ENCODE data around the gene DBNDD1.

Gene DBNDD1

DNA sequence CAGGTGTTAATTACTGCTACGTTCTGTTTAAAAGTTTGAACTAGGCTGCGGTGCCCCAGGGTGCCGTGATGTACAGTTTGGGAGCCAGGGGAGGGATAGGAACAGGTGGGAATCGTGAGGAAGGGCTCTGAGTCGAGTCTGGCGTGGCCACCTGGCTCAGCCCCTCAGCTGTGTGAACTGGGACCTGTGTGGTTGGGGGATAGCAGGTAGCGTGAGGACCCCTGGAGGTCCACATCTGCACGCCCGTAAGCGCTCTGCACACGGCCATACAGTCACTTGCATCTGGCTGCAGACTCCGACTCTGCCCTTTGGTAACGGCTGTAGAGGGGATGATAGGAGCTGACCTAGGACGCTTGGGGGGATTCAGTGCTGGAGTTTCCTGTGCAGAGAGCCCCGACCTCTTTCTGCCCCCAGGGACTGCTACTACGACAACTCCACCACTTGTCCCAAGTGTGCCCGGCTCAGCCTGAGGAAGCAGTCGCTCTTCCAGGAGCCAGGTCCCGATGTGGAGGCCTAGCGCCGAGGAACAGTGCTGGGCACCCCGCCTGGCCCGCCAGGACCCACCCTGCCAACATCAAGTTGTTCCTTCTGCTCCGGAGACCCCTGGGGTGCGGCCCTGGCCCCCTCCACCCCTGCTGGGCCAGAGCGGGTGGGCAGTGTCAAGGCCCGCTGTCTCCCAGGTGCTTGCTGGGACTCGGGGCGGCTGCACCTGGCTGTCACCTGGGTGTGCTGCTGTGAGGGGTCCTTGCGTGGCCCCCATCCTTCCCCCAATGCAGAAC, 53.6 kb downstream of the DBNDD1 start:
- Histone ChIP-seq H3K4me1 (ENCODE audit: insufficient read depth, low read length) (no peaks in the 10 kb centered on the region), H3K4me3 (ENCODE audit: low read depth in 1 of 2, low read length in 2 of 2) (no peak overlapping the region), H3K9ac (ENCODE audit: low read length) (no peak overlapping the region), H3K27ac (ENCODE audit: low read depth, low read length) (no peak overlapping the region), H3K9me3 (ENCODE audit: low read length) (no peaks in the 10 kb centered on the region), H3K36me3 (ENCODE audit: insufficient read depth, low read length) (peaks cover 9% of the 10 kb centered on the region), H3K27me3 (ENCODE audit: control insufficient read depth in 1 of 2, insufficient read depth in 2 of 2, low read length in 2 of 2) (no peaks in the 10 kb centered on the region)

DNA sequence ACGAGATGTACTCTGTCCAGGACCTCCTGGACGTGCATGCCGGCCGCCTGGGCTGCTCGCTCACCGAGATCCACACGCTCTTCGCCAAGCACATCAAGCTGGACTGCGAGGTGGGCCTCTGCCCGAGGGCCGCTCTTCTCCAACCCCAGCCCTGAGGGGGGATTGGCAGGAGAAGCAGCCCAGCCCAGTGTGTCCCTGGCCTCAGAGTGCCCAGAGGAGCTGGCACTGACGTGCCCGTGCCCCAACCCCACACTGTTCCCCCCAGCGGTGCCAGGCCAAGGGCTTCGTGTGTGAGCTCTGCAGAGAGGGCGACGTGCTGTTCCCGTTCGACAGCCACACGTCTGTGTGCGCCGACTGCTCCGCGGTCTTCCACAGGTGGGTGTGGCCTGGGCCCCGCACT, 55.1 kb downstream of the DBNDD1 start:
- Histone ChIP-seq H3K4me3 (ENCODE audit: low read depth in 1 of 2, low read length in 2 of 2) (no peak overlapping the region), H3K9me3 (ENCODE audit: low read length) (no peaks in the 10 kb centered on the region), H3K27ac (ENCODE audit: low read depth, low read length) (no peak overlapping the region), H3K9ac (ENCODE audit: low read length) (no peak overlapping the region), H3K27me3 (ENCODE audit: control insufficient read depth in 1 of 2, insufficient read depth in 2 of 2, low read length in 2 of 2) (no peaks in the 10 kb centered on the region), H3K4me1 (ENCODE audit: insufficient read depth, low read length) (no peaks in the 10 kb centered on the region), H3K36me3 (ENCODE audit: insufficient read depth, low read length) (peaks cover 12% of the 10 kb centered on the region)

DNA sequence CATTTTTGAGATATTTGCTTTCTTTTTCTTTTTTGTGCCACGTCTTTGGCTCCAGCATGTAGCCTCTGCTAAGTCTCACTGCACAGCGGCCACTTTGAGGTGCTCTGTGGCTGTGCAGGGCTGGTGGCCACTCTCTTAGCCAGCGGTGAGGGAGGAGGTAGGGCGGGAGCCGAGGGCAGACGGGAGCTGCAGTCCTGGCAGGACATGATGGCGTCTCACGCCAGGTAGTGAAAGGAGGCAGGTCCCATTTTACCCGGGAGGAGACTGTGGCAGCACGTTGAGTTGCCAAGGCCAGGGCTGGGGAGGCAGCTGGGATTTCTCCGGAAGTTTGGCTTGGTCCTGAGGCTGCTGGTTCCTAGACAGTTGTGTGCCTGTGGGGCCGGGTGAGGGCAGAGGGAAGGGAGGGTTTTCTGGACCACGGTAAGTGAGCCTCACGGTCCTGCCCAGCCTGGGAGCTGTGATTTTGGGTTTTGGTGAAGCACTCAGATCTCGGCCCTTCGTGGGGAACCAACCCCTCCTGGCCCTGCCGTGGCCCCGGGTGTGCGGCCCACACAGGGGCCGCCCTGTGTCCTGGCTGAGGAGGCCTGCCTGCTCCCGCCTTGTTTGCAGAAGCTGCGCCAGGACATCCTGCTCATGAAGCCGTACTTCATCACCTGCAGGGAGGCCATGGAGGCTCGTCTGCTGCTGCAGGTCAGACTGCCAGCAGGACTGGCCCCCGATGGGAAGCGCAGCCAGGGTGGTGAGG, 56.3 kb downstream of the DBNDD1 start:
- H3K9ac ChIP-seq (ENCODE audit: low read length) = no peak overlapping the region
- no peak overlapping the region for H3K27ac ChIP-seq (ENCODE audit: low read depth, low read length)
- H3K9me3 ChIP-seq (ENCODE audit: low read length) = no peaks in the 10 kb centered on the region
- H3K4me3 ChIP-seq (ENCODE audit: low read depth in 1 of 2, low read length in 2 of 2) = no peak overlapping the region
- H3K27me3 ChIP-seq (ENCODE audit: control insufficient read depth in 1 of 2, insufficient read depth in 2 of 2, low read length in 2 of 2) = no peaks in the 10 kb centered on the region
- H3K36me3 ChIP-seq (ENCODE audit: insufficient read depth, low read length) = peaks cover 23% of the 10 kb centered on the region
- H3K4me1 ChIP-seq (ENCODE audit: insufficient read depth, low read length) = no peaks in the 10 kb centered on the region

DNA sequence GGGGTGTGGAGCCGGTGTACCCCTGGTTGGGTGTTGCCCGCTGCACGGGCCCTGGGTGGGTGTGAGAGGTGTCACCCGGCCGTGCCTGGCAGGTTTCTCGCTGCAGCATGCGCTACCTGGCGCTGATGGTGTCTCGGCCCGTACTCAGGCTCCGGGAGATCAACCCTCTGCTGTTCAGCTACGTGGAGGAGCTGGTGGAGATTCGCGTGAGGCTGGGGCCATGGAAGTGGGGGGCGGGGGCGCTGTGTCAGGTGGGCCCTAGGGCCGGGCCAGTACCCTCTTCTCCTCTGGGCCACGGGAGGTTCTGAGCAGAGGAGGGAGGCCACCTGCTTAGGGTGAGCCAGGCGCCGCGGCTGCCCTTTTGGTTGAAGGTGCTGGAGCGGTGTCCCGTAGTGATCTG, 57.3 kb downstream of the DBNDD1 start:
- H3K9ac ChIP-seq (ENCODE audit: low read length) = no peak overlapping the region
- H3K9me3 ChIP-seq (ENCODE audit: low read length) = no peaks in the 10 kb centered on the region
- no peaks in the 10 kb centered on the region for H3K4me1 ChIP-seq (ENCODE audit: insufficient read depth, low read length)
- H3K36me3 ChIP-seq (ENCODE audit: insufficient read depth, low read length) = peaks cover 23% of the 10 kb centered on the region
- H3K4me3 ChIP-seq (ENCODE audit: low read depth in 1 of 2, low read length in 2 of 2) = no peak overlapping the region
- no peak overlapping the region for H3K27ac ChIP-seq (ENCODE audit: low read depth, low read length)
- no peaks in the 10 kb centered on the region for H3K27me3 ChIP-seq (ENCODE audit: control insufficient read depth in 1 of 2, insufficient read depth in 2 of 2, low read length in 2 of 2)

DNA sequence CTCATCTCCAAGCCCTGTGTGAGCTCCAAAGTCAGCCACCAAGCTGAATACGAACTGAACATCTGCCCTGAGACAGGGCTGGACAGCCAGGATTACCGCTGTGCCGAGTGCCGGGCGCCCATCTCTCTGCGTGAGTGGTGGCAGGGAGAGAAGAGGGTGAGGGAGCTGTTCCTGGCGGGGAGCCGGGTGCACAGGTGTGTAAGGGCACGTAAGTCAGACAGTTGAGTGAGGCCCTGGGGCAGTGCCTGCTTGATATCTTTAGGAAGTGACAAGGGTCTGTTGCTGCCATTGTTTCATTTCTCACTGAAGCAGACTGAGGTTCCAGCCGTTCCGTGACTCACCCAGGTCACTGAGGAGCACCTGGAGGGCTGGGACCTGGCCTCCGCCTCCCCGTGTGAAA, 58.3 kb downstream of the DBNDD1 start:
- Histone ChIP-seq H3K4me3 (ENCODE audit: low read depth in 1 of 2, low read length in 2 of 2) (no peak overlapping the region), H3K27ac (ENCODE audit: low read depth, low read length) (no peak overlapping the region), H3K9ac (ENCODE audit: low read length) (no peak overlapping the region), H3K36me3 (ENCODE audit: insufficient read depth, low read length) (peaks cover 23% of the 10 kb centered on the region), H3K27me3 (ENCODE audit: control insufficient read depth in 1 of 2, insufficient read depth in 2 of 2, low read length in 2 of 2) (no peaks in the 10 kb centered on the region), H3K4me1 (ENCODE audit: insufficient read depth, low read length) (no peaks in the 10 kb centered on the region), H3K9me3 (ENCODE audit: low read length) (no peaks in the 10 kb centered on the region)

DNA sequence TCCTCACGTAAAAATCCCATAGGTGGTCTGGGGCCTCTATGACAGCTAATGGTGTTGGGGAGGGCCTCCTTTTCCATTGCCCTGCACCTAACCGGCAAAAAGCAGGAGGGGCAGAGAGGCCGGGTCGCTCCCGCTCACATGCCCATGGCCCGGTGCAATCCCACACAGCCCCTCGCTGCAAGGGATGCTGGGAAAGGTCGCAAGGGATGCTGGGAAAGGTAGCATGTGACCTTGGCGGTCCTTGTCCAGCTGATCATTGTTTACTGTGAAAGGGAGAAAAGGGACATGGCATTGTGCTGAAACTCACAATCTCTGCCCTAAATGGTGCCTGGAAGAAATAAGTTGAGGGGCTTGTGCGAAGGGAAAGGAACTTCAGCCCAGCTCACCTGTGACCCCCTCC, 60.7 kb downstream of the DBNDD1 start:
- H3K27me3 ChIP-seq (ENCODE audit: control insufficient read depth in 1 of 2, insufficient read depth in 2 of 2, low read length in 2 of 2) = no peaks in the 10 kb centered on the region
- H3K9me3 ChIP-seq (ENCODE audit: low read length) = no peaks in the 10 kb centered on the region
- no peak overlapping the region for H3K9ac ChIP-seq (ENCODE audit: low read length)
- H3K27ac ChIP-seq (ENCODE audit: low read depth, low read length) = no peak overlapping the region
- H3K36me3 ChIP-seq (ENCODE audit: insufficient read depth, low read length) = peaks cover 23% of the 10 kb centered on the region
- H3K4me1 ChIP-seq (ENCODE audit: insufficient read depth, low read length) = no peaks in the 10 kb centered on the region
- no peak overlapping the region for H3K4me3 ChIP-seq (ENCODE audit: low read depth in 1 of 2, low read length in 2 of 2)

DNA sequence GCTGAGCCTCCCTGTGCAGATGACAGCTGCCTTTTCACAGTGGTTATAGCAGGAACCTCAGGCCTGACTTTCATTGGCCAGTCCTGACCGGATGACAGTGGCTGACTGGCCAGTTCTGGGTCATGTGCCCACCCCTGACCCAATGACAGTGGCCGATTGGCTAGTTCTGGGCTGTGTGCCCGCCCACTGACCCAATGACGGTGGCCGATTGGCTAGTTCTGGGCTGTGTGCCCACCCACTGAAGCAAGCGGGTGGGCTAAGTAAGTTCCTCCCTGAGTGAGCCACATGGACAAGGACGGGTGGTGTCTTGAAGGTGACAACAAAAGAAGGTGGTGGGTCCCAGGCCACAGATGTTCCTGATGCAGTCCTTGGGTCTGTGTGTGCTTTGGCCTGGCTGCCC, 61.2 kb downstream of the DBNDD1 start:
- Histone ChIP-seq H3K36me3 (ENCODE audit: insufficient read depth, low read length) (peaks cover 23% of the 10 kb centered on the region), H3K4me3 (ENCODE audit: low read depth in 1 of 2, low read length in 2 of 2) (no peak overlapping the region), H3K9ac (ENCODE audit: low read length) (no peak overlapping the region), H3K27ac (ENCODE audit: low read depth, low read length) (no peak overlapping the region), H3K9me3 (ENCODE audit: low read length) (no peaks in the 10 kb centered on the region), H3K27me3 (ENCODE audit: control insufficient read depth in 1 of 2, insufficient read depth in 2 of 2, low read length in 2 of 2) (no peaks in the 10 kb centered on the region), H3K4me1 (ENCODE audit: insufficient read depth, low read length) (no peaks in the 10 kb centered on the region)

DNA sequence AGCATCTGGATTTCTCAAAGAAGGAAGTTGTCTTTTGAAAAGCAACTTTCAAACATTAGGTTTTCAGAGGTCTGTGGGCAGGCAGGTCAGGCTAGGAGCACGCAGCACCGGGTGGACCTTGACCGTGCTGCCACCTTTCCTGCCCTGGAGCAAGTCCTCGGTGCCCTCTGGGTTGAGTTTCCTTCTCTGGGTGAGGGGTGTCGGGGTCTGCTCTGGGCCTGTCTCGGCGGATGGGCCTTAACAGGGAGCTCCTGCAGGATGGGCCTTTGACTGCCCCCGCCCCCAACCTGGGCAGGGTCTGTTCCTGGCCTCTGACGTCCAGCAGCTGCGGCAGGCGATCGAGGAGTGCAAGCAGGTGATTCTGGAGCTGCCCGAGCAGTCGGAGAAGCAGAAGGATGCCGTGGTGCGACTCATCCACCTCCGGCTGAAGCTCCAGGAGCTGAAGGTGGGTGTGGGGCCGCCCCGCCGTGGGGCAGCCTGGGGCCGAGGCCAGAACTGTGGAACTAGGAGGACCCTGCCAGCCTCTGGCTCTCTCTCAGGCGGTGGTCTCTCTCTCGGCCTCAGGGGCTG, 62.0 kb downstream of the DBNDD1 start:
- no peak overlapping the region for H3K27ac ChIP-seq (ENCODE audit: low read depth, low read length)
- H3K36me3 ChIP-seq (ENCODE audit: insufficient read depth, low read length) = peaks cover 23% of the 10 kb centered on the region
- no peaks in the 10 kb centered on the region for H3K4me1 ChIP-seq (ENCODE audit: insufficient read depth, low read length)
- no peaks in the 10 kb centered on the region for H3K9me3 ChIP-seq (ENCODE audit: low read length)
- H3K27me3 ChIP-seq (ENCODE audit: control insufficient read depth in 1 of 2, insufficient read depth in 2 of 2, low read length in 2 of 2) = no peaks in the 10 kb centered on the region
- H3K9ac ChIP-seq (ENCODE audit: low read length) = no peak overlapping the region
- no peak overlapping the region for H3K4me3 ChIP-seq (ENCODE audit: low read depth in 1 of 2, low read length in 2 of 2)

DNA sequence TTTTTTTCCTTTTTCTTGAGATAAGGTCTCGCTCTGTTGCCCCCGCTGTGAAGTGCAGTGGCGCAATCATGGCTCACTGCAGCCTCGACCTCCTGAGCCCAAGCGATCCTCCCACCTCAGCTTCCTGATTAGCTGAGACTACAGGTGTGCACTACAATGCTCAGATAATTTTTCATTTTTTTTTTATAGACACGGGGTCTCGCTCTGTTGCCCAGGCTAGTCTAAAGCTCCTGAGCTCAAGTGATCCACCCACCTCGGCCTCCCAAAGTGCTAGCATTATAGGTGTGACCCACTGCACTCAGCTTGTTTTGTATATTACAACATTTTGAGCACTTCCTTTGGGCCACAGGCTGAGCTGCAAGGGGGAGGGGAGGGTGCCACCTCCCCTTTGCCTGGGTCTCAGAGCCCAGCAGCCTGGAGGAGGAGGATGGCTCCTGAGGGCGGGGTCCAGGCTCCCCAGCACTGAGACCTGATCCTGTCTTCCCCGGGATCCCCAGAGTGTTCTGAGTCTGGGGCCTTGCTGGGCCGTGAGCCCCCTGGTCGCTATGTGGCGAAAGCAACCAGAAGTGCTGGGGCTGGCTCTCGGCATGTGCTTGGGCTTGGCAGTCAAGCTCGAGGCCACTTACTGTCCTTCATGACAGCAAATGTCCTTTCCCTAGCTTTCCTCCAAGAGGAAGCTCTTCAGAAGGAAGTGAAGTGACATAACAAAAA, 62.6 kb downstream of the DBNDD1 start:
- H3K9ac ChIP-seq (ENCODE audit: low read length) = no peak overlapping the region
- no peaks in the 10 kb centered on the region for H3K9me3 ChIP-seq (ENCODE audit: low read length)
- peaks cover 23% of the 10 kb centered on the region for H3K36me3 ChIP-seq (ENCODE audit: insufficient read depth, low read length)
- H3K4me3 ChIP-seq (ENCODE audit: low read depth in 1 of 2, low read length in 2 of 2) = no peak overlapping the region
- H3K27ac ChIP-seq (ENCODE audit: low read depth, low read length) = no peak overlapping the region
- no peaks in the 10 kb centered on the region for H3K4me1 ChIP-seq (ENCODE audit: insufficient read depth, low read length)
- no peaks in the 10 kb centered on the region for H3K27me3 ChIP-seq (ENCODE audit: control insufficient read depth in 1 of 2, insufficient read depth in 2 of 2, low read length in 2 of 2)

DNA sequence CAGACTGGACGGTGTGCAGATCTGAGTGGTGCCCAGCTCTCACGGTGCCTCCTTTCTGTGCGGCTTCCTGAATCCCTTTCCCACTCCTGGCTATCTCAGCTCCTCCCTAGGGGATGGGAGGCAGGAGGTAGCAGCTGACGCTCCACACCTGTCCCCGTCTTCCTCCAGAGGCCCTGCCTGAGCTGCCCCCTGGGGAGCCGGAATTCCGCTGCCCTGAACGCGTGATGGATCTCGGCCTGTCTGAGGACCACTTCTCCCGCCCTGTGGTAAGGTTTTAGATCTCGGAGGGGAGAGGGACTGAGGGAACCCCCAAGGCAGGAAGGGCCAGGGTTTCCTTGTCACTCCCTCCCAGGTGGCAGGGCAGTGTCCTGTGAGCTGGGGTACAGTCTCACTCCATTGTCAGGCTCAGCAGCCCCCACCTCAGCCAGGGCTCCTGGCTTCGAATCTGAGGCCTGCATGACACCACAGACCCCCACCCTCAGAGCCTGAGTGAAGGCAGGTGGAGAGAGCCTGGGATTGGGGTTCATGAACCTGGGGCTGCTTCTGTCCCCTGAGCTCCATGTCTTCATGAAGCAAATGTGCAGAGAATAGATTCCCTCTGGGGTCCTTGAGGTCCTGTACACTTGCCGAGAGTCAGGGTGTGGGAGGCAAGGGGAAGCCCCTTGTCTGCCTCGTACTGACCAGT, 64.1 kb downstream of the DBNDD1 start:
- H3K36me3 ChIP-seq (ENCODE audit: insufficient read depth, low read length) = peaks cover 13% of the 10 kb centered on the region

More for the DNA sequence above, 64.1 kb downstream of the DBNDD1 start:
- Histone ChIP-seq H3K4me3 (ENCODE audit: low read depth in 1 of 2, low read length in 2 of 2) (no peak overlapping the region), H3K9me3 (ENCODE audit: low read length) (no peaks in the 10 kb centered on the region), H3K9ac (ENCODE audit: low read length) (no peak overlapping the region), H3K27me3 (ENCODE audit: control insufficient read depth in 1 of 2, insufficient read depth in 2 of 2, low read length in 2 of 2) (no peaks in the 10 kb centered on the region), H3K27ac (ENCODE audit: low read depth, low read length) (no peak overlapping the region), H3K4me1 (ENCODE audit: insufficient read depth, low read length) (no peaks in the 10 kb centered on the region)
